NCI-H82 (cell line): ENCODE data around the gene TPPP3.
"Not testable (repeated sequence)": the region's sequence is repeated elsewhere in the genome, so short reads cannot be mapped to it uniquely, and the experiment has no call there.

Experiments used
- DNase-seq: peaks from one replicate; lab custom pipeline; 2025; lab: John Stamatoyannopoulos, UW

Gene TPPP3

GRCh38 chr16:67390816-67391423 lies 2.4 kb downstream of the TPPP3 start:
- DNase-seq = no peak

- DNase-seq = no peak
Measured at GRCh38 chr16:67389911-67390815, 3.1 kb downstream of the TPPP3 start.

- DNase-seq = peak; percentile 53
Measured at GRCh38 chr16:67388591-67388990, 4.7 kb downstream of the TPPP3 start.

GRCh38 chr16:67388191-67388590 lies 5.1 kb downstream of the TPPP3 start:
- no peak for DNase-seq

GRCh38 chr16:67387479-67388079 lies 5.7 kb downstream of the TPPP3 start:
- no peak for DNase-seq

GRCh38 chr16:67386861-67387455 lies 6.3 kb downstream of the TPPP3 start:
- DNase-seq = no peak

GRCh38 chr16:67384778-67385510 lies 8.4 kb downstream of the TPPP3 start:
- DNase-seq = no peak

- DNase-seq = no peak
Measured at GRCh38 chr16:67383284-67383683, 10.0 kb downstream of the TPPP3 start.

GRCh38 chr16:67378642-67379041 lies 14.7 kb downstream of the TPPP3 start:
- no peak for DNase-seq

GRCh38 chr16:67376012-67376411 lies 17.3 kb downstream of the TPPP3 start:
- not testable (repeated sequence) for DNase-seq

GRCh38 chr16:67372664-67373063 lies 20.6 kb downstream of the TPPP3 start:
- DNase-seq = peak; percentile 18

GRCh38 chr16:67370661-67371060 lies 22.6 kb downstream of the TPPP3 start:
- DNase-seq = no peak

- no peak for DNase-seq
Measured at GRCh38 chr16:67364600-67365235, 28.6 kb downstream of the TPPP3 start.

GRCh38 chr16:67361038-67361437 lies 32.3 kb downstream of the TPPP3 start:
- no peak for DNase-seq

GRCh38 chr16:67359540-67360269 lies 33.6 kb downstream of the TPPP3 start:
- DNase-seq = not testable (repeated sequence)

GRCh38 chr16:67357561-67357960 lies 35.7 kb downstream of the TPPP3 start:
- DNase-seq = no peak

GRCh38 chr16:67356396-67356795 lies 36.9 kb downstream of the TPPP3 start:
- no peak for DNase-seq

- DNase-seq = not testable (repeated sequence)
Measured at GRCh38 chr16:67352463-67352862, 40.8 kb downstream of the TPPP3 start.

- no peak for DNase-seq
Measured at GRCh38 chr16:67350324-67350723, 43.0 kb downstream of the TPPP3 start.

GRCh38 chr16:67349172-67349571 lies 44.1 kb downstream of the TPPP3 start:
- peak; percentile 72 for DNase-seq

GRCh38 chr16:67346341-67346740 lies 47.0 kb downstream of the TPPP3 start:
- DNase-seq = no peak
